OCI-LY1 (cell line): ENCODE measurements around the gene CASZ1.

Experiments used
- CTCF ChIP-seq: fragments of 200-600 bp; sonication (generic), shearing (Covaris generic); IDR thresholded peaks from 2 replicates; pipeline ENCODE4 v1.5.1; 2017; ENCODE audit warnings: mild to moderate bottlenecking, antibody characterized with exemption, low read length, moderate library complexity, mixed read lengths
- EZH2 ChIP-seq: fragments of 200-600 bp; sonication (generic), shearing (Covaris generic); IDR thresholded peaks from 2 replicates; pipeline ENCODE4 v1.8.0; 2017; ENCODE audit warnings: borderline replicate concordance, mixed run types, mild to moderate bottlenecking, antibody characterized with exemption, low read length, moderate library complexity, mixed read lengths

GRCh38 chr1:10625554-10625953 lies 170.9 kb downstream of the CASZ1 start:
- no peak for TF ChIP-seq CTCF
- no peak for TF ChIP-seq EZH2
